ENCODE measurements around the gene TSEN2. TPM values are rescaled to one million over a fixed set of nuclear protein-coding genes. Genes with fewer than 3 reads are reported as not detected.

The TSEN2 gene
- total RNA-seq, 1 donor from 2014 or later: 18.6 TPM

DNA sequence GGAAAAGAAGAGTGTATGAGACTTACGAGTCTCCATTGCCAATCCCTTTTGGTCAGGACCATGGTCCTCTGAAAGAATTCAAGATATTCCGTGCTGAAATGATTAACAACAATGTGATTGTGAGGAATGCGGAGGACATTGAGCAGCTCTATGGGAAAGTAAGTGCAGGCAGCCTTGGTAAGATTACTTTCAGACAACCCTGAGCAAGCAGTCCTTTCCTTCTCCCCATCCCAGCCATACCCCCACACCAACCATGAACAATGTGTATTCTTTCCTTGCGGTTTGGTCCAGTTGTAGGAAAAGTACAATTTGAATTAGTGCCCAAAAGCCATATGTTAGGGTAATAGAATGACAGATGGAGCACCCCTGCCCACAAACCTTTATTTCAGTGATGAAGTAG, 5.6 kb downstream of the TSEN2 start:
- Mint-ChIP-seq H3K4me3 (ENCODE audit: unreplicated experiment) (peak overlapping the region; percentile 47), H3K4me1 (ENCODE audit: low read depth, unreplicated experiment) (peaks cover 14% of the 10 kb centered on the region), H3K27me3 (ENCODE audit: unreplicated experiment) (no peaks in the 10 kb centered on the region), H3K9me3 (ENCODE audit: unreplicated experiment) (peaks cover 2% of the 10 kb centered on the region), H3K27ac (ENCODE audit: unreplicated experiment) (peak overlapping the region; percentile 44), H3K36me3 (ENCODE audit: unreplicated experiment) (no peaks in the 10 kb centered on the region)
- TF ChIP-seq, protein P1, sequence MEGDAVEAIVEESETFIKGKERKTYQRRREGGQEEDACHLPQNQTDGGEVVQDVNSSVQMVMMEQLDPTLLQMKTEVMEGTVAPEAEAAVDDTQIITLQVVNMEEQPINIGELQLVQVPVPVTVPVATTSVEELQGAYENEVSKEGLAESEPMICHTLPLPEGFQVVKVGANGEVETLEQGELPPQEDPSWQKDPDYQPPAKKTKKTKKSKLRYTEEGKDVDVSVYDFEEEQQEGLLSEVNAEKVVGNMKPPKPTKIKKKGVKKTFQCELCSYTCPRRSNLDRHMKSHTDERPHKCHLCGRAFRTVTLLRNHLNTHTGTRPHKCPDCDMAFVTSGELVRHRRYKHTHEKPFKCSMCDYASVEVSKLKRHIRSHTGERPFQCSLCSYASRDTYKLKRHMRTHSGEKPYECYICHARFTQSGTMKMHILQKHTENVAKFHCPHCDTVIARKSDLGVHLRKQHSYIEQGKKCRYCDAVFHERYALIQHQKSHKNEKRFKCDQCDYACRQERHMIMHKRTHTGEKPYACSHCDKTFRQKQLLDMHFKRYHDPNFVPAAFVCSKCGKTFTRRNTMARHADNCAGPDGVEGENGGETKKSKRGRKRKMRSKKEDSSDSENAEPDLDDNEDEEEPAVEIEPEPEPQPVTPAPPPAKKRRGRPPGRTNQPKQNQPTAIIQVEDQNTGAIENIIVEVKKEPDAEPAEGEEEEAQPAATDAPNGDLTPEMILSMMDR (IDR thresholded peaks at IDR 0.05; ENCODE audit: partially characterized antibody, unreplicated experiment): no peak
- DNase-seq: no peak

DNA sequence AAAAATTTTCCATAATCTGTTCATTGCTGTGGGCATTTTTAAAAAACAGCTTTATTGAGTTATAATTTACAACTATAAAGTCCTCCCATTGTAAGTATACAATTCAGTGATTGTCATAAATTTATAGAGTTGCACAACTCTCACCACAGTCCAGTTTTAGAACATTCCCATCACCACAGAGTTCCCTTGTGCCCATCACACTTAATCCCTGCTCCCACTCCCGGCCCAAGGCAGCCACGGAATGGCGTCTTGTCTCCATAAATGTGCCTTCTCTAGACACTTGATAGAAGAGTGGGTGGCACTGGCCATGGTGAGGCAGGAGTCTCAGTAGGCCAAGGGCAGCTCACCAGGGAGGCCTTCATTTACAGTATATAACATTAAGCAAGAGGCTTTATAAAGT, 6.3 kb downstream of the TSEN2 start:
- no peak for DNase-seq
- H3K27me3 Mint-ChIP-seq (ENCODE audit: unreplicated experiment): no peaks in the 10 kb centered on the region
- H3K9me3 Mint-ChIP-seq (ENCODE audit: unreplicated experiment): peaks cover 2% of the 10 kb centered on the region
- H3K4me3 Mint-ChIP-seq (ENCODE audit: unreplicated experiment): no peak overlapping the region
- TF ChIP-seq, protein P1 (IDR thresholded peaks at IDR 0.05; ENCODE audit: partially characterized antibody, unreplicated experiment): no peak
- no peak overlapping the region for H3K27ac Mint-ChIP-seq (ENCODE audit: unreplicated experiment)
- H3K4me1 Mint-ChIP-seq (ENCODE audit: low read depth, unreplicated experiment): peaks cover 11% of the 10 kb centered on the region
- no peaks in the 10 kb centered on the region for H3K36me3 Mint-ChIP-seq (ENCODE audit: unreplicated experiment)

DNA sequence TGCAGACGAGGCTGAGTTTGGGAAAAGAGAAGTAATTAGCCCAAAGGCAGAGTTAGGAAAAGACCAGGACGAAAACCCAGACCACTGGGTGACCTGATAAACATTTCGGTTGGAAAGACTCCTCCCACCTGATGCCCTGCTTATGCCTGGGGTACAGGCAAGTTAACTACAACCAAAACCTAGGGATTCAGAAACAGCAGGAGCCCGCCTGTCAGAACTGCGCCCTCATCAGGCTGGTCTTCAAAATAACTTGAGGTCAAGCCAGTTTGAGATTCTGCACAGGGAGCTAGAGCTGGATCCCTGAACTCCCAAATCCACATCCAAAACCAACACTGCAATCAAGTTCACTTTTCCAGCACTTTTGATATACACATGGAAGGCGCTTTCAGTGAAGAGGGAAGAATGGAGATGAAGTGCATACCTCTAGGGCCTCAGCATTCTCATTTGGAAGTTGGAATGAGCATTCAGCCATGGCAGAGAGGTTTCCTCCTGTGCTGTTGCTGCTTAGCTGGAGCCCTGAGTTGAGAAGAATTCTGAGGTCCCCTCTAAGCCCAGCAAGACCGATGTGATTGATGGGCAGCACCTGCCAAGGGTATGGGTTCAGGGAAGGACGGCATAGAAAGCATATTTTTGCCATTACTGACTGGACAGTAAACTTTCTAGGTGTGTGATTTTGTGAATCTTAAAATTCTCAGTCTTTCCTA, 11.6 kb downstream of the TSEN2 start:
- TF ChIP-seq, protein P1 (IDR thresholded peaks at IDR 0.05; ENCODE audit: partially characterized antibody, unreplicated experiment): no peak
- H3K27me3 Mint-ChIP-seq (ENCODE audit: unreplicated experiment): no peaks in the 10 kb centered on the region
- H3K4me1 Mint-ChIP-seq (ENCODE audit: low read depth, unreplicated experiment): peaks cover 7% of the 10 kb centered on the region
- H3K27ac Mint-ChIP-seq (ENCODE audit: unreplicated experiment): no peak overlapping the region
- H3K4me3 Mint-ChIP-seq (ENCODE audit: unreplicated experiment): no peak overlapping the region
- DNase-seq: no peak
- H3K36me3 Mint-ChIP-seq (ENCODE audit: unreplicated experiment): peaks cover 4% of the 10 kb centered on the region
- peaks cover 3% of the 10 kb centered on the region for H3K9me3 Mint-ChIP-seq (ENCODE audit: unreplicated experiment)

DNA sequence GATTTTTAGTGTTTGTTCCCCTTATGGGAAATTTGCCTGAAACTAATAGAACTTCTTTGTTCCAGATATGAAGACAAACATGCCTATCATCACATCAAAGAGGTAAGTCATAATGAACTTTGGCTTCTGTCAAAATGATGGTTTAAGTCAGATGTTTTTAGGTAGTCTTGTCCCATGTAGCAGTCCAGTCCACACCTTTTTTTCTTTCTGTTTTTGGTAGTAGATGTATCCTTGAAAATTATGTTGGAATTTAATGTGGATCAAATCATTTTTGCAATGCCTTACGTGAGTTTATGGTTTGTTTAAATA, 12.1 kb downstream of the TSEN2 start:
- Mint-ChIP-seq H3K36me3 (ENCODE audit: unreplicated experiment) (peaks cover 4% of the 10 kb centered on the region), H3K9me3 (ENCODE audit: unreplicated experiment) (peaks cover 3% of the 10 kb centered on the region), H3K4me3 (ENCODE audit: unreplicated experiment) (no peak overlapping the region), H3K27me3 (ENCODE audit: unreplicated experiment) (no peaks in the 10 kb centered on the region), H3K27ac (ENCODE audit: unreplicated experiment) (no peak overlapping the region), H3K4me1 (ENCODE audit: low read depth, unreplicated experiment) (peaks cover 7% of the 10 kb centered on the region)
- TF ChIP-seq, protein P1 (IDR thresholded peaks at IDR 0.05; ENCODE audit: partially characterized antibody, unreplicated experiment): no peak
- DNase-seq: no peak

DNA sequence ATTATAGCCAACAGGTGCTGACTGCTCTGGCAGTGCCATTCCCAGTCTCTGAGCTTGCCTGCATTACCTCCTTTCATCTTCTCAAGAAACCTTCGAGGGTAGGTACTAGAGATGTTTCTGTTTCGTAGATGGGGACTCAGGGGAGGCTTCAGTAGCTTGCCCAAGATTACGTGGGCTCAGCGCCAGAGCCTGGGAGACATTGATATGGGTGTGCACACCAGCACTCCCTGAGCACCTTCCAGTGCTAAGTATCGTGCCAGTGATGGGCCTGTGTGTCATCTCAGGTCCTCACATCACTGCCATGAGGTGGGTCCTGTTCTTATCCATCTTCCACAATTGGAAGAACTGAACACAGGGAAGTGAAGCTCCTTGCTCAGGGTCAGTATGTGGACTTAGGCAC, 15.2 kb downstream of the TSEN2 start:
- no peak overlapping the region for H3K4me3 Mint-ChIP-seq (ENCODE audit: unreplicated experiment)
- TF ChIP-seq, protein P1 (IDR thresholded peaks at IDR 0.05; ENCODE audit: partially characterized antibody, unreplicated experiment): no peak
- peaks cover 4% of the 10 kb centered on the region for H3K9me3 Mint-ChIP-seq (ENCODE audit: unreplicated experiment)
- H3K27me3 Mint-ChIP-seq (ENCODE audit: unreplicated experiment): peaks cover 2% of the 10 kb centered on the region
- no peak overlapping the region for H3K27ac Mint-ChIP-seq (ENCODE audit: unreplicated experiment)
- no peak for DNase-seq
- peaks cover 11% of the 10 kb centered on the region for H3K36me3 Mint-ChIP-seq (ENCODE audit: unreplicated experiment)
- H3K4me1 Mint-ChIP-seq (ENCODE audit: low read depth, unreplicated experiment): peaks cover 7% of the 10 kb centered on the region
